COR-L47 (cell line): ENCODE results near the gene CLEC2D.
"Not testable (repeated sequence)": the region's sequence is repeated elsewhere in the genome, so short reads cannot be mapped to it uniquely, and the experiment has no call there.

ENCODE experiments used
- DNase-seq: peaks from one replicate; lab custom pipeline; 2025; lab: John Stamatoyannopoulos, UW

Gene CLEC2D, protein sequence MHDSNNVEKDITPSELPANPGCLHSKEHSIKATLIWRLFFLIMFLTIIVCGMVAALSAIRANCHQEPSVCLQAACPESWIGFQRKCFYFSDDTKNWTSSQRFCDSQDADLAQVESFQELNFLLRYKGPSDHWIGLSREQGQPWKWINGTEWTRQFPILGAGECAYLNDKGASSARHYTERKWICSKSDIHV

DNA sequence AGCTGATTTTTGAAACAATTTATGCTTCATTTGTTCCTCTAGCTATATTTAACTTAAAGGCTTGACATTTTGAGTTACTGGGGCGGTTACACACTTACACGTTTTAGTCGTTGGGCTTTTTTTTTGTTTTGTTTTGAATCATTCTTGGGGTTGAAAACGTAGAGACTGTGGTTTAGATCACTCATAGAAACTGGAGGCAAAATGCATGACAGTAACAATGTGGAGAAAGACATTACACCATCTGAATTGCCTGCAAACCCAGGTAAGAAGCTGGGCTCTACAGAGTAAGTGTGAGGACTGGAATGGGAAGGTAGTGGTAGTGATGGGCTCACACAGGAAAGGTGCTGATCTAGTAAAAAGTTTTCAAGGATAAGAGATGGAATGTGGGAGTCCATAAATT, at the start of gene CLEC2D:
Gene CLEC2D (plus strand): TSS at position 180 of the 400 bp plus-strand sequence. CDS start 22 bp downstream, at position 202.
- no peak for DNase-seq

DNA sequence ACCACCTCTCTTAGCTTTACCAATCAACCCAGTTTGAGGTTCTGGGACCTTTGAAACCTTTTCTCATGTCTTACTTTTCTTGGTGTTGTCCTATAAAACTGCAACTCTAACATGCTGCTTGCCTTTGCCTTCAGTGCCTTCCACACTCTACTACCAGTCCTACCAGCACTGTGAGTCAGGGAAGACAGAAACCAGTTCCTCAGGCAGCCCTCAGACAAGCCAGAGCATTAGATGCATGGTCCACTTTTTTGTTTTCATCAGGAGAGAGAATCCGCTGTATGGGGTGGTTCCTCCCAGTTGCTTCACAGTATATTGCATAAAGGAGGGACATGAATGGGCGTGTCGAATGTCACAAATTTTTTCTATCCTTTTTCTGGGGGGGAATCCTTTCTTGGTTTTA, 44.5 kb upstream of the CLEC2D start:
- DNase-seq, result no peak

DNA sequence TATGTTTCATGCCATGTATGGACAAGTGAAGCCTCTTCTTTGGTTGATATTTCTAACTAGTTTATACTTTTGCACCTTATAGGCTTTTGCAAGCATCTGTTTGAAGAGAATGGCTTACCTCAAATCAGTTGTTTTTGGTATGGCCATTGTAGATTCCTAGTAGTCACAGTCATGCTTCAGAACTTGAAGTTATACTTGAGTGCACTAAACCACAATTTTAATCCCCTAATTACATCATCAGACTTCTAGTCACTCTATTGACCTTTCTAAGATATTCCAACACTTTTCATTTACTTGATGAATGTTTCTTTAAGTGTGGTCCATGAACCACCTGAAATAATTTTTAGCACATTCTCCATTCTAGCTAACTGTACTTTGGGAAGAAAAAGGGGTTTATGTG, 43.2 kb upstream of the CLEC2D start:
- no peak for DNase-seq

DNA sequence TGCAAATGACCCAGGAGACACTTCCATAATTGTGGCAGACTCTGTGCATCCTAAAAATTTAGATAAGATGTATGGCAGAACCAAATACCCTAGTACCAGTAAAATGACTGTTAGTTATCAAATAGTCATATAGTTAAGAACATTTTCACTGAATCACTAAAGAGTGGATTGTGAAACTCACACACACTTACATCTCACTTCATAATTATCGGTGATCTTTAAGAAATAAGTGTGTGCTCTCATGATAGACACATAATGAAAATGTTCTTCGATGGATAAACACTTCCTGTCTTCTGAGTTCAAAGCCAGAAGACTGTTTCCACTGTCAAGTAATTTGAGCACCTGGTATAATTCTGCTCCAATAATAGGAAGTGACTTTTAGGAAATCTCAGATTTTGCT, 42.7 kb upstream of the CLEC2D start:
- DNase-seq, result no peak

DNA sequence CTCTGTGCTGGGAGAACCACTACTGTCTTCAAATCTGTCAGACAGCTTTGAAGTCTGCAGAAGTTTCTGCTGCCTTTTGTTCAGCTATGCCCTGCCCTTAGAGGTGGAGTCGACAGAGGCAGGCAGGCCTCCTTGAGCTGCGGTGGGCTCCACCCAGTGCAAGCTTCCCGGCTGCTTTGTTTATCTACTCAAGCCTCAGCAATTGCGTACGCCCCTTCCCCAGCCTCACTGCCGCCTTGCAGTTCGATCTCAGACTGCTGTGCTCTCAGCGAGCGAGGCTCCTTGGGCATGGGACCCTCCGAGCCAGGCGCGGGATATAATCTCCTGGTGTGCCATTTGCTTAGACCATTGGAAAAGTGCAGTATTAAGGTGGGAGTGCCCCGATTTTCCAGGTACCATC, 36.7 kb upstream of the CLEC2D start:
- no peak for DNase-seq

DNA sequence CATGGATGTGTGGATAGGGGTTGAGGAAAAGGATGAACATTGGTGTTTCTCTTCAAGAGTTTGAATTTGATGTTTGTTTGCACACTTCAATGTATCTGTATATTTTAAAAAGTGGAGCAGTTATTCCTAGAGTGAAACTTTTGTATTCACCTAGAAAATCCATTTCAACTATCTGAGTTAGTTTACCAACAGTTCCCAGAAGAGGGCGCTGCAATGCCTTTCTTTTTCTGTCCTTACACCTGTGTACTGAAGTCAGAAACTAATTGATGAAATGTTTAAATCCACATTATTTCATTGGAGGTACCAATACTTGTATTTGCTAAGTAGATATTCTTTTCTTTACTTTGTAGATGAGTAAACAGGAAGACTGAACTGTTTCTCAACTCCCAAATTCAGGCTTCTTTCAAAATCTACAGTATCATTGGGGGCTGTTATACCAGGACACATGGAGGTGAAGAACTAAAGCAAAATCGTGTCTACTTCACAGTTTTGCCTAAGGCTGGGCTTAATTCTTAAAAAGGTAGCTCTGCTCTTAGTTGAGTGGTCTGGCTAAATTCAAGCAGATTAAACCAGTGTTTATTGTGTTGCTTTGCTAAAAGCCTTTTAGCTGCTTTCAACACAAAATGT, 35.2 kb upstream of the CLEC2D start:
- DNase-seq, result no peak

DNA sequence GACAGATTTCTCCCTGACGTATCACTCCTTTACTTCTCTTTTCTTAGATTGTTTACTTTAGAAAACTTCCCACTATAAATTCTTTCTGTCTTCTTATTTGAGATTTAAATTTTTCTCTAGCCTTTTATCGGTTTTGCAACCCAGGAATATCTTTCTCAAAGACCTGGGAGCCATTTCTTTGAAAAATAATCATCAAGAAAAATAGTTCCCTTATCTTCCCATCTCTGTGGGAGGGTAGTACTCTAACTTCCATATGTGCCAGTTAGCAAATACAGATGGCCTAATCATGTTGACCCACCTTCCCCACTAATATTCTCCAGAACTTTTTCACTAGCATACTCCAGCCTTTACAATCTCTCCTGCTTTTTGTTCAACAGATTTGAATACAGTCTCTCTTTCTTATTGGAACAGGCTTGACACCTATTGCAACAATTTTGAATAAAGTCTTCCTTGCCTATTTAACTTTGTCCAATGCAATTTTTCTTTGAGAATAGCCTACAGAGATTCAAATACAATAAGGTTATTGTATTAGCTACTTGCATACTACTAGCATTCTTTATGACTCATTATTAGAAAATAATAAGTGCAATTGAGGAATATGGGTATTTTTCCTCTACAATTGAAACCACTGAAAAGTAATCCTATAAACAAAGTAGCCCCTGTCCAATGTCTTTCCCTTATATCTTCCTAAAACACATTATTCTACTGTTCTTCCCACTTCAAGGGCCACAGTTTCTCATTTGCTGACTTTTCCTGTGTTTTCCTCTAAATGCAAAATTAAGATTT, 34.4 kb upstream of the CLEC2D start:
- no peak for DNase-seq

DNA sequence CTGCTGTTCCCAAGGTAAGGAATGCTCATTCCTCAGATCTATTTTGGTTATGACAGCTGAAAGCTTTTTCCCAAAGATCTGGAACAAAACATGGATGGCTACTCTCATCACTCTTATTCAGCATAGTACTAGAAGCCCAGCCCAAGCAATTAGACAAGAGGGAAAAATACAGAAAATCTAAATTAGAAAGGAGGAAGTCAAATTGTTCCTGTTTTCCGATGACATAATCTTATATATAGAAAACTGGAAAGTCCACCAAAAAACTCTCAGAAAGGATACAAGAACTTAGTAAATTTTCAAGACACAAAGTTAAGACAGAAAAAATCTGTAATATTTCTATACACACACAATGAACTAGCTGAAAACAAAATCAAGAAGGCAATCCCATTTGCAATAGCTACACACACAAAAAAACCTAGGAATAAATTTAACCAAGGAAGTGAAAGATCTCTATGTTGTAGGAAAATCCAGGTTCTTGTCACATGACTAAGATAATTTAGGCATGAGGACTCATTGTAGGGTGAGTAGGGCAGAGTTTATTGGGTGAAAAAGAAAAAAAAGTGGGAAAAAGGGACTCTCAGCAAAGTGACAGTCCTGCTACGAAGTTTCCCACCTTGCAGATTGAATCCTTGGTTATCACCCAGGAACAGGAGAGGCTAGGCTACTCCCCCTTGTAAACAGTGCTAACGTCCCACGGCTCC, 33.2 kb upstream of the CLEC2D start:
- no peak for DNase-seq

DNA sequence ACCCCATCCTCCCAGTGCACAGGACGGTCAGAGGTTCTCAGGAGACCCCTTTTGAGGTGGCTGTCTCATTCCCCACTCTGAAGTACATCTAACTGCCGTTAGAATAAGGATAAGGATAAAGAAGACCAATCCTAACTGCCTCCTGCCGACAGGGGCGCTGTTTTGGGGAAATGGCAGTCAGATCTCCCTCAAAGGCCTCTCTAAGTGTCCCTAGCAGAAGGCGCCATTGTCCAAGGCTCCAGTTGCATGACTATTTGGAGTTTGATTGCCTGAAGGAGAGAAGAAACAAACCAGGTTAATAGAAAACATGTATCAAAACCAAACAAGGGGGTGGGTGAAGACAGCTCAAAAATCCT, 32.7 kb upstream of the CLEC2D start:
- DNase-seq, result no peak

DNA sequence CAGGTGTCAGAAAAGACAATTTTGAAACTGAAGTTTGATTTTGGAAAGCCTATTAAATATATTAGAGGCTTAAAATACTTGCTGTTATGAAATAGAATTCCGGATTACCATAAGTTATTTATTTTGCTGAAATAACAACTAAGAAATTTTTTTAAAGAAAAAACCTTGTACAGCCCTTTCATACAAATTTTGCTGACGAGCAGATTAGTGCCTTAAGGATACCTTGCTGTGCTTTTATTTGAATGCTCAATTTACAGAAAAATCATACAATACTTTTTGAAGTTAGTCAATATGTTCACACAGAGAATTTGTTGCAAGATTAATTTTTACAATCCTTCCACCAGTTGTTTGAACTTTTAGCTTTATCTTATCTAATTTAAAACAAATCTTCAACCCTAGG, 29.5 kb upstream of the CLEC2D start:
- DNase-seq, result no peak

DNA sequence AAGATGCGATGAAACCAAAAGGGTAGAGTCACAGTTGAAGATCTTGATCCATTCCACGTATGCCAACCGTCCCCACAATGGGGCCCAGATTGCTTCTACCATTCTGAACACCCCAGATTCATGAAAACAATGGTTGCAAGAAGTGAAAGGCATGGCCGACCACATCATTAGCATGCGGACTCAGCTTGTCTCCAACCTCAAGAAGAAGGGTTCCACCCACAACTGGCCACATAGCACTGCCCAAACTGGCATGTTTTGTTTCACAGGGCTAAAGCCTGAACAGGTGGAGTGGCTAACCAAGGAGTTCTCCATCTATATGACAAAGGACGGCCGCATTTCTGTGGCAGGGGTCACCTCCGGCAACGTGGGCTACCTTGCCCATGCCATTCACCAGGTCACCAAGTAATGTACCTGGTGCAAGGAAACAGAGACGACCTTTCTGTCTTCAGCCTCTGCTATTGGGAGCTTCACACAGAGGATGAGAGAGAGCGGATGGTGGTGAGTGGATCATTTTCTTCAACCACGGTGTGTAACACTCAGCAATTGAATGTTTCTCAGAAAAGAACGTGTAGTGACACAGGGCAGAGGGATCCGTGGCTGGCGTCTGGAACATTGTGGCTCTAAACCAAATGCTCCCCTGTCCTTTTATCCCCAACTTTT, 26.8 kb upstream of the CLEC2D start:
- no peak for DNase-seq

DNA sequence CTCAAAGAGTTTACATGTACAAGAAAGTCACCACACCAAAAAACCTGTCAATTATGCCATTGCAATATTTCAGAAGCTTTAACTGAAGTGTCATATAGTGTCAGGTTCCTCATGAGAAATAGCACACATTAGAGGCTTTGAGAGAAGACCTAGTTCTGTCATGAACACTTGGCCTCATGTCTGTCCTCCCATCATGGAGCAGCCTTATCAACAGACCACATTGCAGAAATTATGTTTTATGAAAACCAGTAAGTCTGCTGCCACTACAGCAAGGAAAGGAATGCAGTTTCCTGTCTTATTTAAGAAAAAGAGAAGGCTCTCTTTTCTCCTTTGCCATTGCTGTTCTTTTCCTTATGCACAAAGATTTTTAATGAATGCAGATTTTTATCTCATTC, 26.2 kb upstream of the CLEC2D start:
- no peak for DNase-seq

DNA sequence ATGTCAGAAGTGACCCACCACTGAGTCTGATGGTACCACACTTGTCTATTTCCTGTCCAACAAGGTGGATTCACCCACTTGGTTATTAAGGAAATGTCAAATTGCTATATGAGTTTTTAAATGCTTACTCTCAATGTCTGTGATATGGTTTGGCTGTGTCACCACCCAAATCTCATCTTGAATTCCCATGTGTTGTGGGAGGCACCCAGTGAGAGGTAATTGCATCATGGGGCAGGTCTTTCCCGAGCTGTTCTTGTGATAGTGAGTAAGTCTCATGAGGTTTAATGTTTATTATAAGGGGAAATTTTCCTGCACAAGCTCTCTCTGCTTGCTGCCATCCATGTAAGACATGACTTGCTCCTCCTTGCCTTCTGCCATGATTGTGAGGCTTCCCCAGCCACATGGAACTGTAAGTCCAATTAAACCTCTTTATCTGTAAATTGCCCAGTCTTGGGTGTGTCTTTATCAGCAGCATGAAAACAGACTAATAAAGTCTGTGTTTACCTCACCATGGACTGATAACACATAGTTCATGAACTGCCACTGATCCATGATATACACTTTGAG, 24.4 kb upstream of the CLEC2D start:
- DNase-seq, result not testable (repeated sequence)

DNA sequence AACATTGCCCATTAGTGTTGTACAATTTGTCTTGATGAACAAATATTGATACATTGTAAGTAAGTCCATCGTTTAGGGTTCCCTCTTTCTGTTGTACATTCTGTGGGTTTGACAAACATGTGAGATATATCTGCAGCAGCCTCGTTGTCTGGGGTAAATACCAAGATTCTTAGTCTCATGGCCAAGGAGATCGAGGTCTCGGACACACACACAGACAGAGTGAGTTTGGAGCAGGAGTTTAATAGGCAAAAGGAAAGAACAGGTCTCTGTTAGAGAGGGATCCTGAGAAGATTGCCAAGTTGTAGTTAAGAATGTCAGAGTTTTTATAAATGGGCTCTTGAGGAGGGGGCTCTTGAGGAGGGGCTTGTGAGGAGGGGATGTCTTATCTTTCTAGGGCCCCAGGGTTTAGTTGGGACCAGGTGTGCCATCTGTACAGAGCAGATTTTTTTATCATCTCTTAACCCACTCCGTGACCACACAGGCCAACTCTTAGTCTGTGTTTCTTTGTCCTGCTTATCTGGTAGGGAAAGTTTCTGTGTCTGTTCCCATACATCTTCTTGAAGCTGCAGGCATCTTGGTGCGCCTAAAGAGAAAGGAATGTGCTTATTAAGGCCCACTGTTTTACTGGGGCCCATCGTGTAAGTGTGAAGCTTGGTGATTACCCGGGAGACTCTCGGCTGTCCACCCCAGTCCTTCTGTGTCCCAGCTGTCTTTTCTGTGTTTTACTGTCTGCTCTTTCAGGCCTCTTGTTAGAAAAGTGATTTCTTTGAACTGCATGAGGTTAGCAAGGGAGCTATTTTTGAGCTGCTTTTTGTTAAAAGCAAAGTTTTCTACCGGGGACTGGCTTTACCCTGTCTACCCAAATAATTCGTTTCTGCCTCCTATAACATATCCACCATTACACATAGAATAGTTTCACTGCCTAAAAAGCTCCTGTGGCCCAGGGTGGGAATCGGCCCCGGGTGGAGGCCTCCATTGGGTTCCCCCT, 22.4 kb upstream of the CLEC2D start:
- no peak for DNase-seq

DNA sequence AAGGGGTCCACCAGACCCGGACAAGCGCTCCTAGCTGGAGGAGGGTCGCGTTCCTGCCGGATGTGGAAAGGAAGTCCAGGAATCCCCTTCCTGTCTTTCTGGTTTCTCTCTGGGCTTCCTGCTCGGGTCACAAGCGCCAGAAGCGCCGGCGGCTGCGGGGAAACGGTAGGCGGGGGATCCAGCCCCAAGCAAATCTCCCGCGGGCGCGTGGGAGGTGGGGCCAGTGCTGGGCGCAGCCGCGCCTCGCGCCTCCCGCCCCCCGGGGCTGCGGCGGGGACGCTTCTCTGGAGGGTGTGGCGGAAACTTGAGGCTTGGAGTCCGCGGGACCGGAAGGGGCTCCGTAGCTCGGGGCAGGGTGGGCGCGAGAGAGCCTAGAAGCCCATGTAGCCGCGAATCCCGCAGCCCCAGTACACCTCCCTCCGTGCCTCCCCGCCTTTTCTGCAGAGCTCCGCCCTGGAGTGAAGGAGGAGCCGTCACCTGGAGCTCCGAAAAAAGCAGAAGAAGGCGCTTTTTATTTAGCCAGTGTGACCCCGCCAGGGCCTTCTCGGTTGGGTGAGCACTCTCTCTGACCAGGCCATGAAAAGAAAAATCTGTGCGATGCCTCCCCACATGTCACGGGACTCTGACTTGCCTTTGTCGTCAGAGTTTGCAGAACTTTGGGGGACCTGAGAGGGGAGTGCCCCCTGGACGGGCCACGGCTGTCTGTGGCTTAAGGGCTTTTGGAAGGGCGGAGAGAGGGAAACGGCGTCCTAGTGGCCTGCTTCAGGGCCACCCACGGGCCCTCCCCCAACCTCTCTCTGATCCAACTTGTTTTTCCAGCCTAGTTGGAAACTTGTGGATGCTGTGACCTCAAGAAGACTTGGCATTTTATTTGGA, 21.4 kb upstream of the CLEC2D start:
- DNase-seq, result peak; percentile 47

DNA sequence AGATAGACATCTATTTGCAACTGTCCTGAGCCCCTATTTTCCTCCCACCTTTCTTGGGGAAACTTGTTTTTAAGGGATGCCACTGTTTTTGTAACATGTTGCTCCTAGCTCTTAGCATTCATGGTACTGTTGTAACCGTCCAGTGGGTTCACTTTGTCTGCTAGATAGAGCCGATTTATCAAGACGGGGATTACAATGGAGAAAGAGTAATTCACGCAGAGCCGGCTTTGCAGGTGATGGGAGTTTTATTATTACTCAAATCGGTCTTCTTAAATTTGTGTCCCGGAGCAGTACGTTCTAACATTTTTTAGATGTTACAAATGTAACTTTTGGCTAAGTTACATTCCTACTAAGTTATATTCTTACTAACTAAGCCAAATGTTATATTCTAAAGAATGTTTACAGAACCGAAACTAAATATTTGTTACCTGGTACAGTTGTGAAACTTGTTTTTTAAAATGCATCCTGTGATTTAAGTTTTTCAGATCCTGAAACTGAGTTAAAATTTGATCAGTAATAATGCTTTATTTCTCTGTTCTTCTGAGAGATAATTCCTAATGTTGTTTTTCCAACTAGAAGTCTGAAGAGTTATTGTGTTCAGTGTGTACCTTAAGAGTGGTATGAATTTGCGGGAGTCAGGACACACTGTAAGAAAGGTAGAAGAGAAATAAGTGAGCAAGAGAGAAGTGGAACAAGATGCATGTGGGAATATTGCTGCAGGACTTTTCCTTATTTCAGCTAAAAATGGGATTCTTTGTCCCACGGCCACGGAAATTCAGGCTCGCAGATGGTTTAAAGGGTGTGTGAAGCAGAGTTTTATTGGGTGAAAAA, 20.6 kb upstream of the CLEC2D start:
- no peak for DNase-seq

DNA sequence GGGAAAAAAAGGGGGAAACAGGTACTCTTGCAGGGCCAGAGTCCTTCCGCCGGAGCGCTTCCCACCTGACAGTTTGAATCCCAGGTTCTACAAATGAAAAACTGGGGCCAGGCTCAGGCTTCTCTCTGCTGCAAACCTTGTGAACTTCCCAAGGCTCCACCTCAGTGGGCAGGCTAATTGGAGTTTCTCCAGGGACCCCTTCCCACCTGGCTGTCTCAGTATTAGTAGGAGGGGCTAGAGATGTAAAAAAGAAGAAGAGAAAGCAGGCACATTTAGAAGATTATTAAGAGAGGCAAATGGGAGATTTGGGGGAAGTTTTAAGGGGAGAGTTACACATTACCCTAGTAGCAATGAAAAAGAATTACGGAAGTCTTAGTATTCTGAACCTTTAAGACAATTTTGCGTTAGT, 20.0 kb upstream of the CLEC2D start:
- DNase-seq, result no peak

DNA sequence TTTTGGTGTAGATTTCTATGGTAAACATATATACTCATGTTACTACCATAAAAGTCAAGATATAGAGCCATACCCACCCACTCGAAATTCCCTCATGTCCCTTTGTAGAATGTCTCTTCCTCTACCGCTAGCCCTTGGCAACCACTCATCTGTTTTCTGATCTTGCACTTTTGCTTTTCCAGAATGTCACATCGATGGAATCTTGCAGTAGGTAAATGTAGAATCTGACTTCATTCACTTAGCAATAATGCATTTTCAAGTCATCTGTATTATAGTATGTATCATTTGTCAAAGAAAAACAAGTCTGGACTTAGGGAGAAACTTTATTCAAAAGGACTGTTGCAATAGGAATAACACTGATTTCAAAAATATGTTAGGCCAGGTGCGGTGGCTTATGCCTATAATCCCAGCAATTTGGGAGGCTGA, 19.3 kb upstream of the CLEC2D start:
- DNase-seq, result no peak

DNA sequence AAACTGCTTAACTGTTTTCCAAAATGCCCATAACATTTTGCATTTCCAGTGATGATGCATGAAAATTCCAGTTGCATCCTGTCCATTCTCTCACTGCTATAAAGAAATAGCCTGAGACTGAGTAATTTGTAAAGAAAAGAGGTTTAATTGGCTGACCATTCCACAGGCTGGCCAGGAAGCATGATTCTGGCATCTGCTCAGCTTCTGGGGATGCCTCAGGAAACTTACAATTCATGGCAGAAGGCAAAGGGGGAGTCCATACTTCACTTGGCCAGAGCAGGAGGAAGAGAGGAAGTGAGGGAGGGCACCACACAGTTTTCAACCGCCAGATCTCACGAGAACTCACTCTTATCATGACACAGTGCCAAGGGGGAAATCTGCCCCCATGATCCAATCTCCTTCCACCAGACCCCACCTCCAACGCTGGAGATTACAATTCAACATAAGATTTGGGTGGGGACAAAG, 18.2 kb upstream of the CLEC2D start:
- no peak for DNase-seq
